Panc1 (cell line): Measurements from ENCODE around the gene PRKD2.

ENCODE experiments used
- SIN3A ChIP-seq: IDR thresholded peaks from 2 replicates; pipeline ENCODE4 v1.6.1; 2012; ENCODE audit warnings: low read depth, mild to moderate bottlenecking, low read length, moderate library complexity, borderline replicate concordance; ENCODE audit not compliant: insufficient read depth
- TCF7L2 ChIP-seq: IDR thresholded peaks from 2 replicates; pipeline ENCODE4 v1.6.1; 2011; ENCODE audit warnings: mild to moderate bottlenecking, low read depth, low read length, inconsistent platforms
- TF ChIP-seq, protein P1 (sequence below): fragments of 450-650 bp; IDR thresholded peaks from 2 replicates; pipeline ENCODE4 v1.5.1; 2017; ENCODE audit warnings: mild to moderate bottlenecking
- TF ChIP-seq, protein P2 (sequence below), 2 experiments: IDR thresholded peaks; 2 replicates each; pipeline ENCODE4 v1.6.1; 2011 to 2012; ENCODE audit warnings: low read depth in 2 of 2, control low read depth in 1 of 2, low read length in 1 of 2, mild to moderate bottlenecking in 1 of 2, moderate library complexity in 1 of 2; ENCODE audit not compliant: insufficient read depth in 1 of 2

DNA sequence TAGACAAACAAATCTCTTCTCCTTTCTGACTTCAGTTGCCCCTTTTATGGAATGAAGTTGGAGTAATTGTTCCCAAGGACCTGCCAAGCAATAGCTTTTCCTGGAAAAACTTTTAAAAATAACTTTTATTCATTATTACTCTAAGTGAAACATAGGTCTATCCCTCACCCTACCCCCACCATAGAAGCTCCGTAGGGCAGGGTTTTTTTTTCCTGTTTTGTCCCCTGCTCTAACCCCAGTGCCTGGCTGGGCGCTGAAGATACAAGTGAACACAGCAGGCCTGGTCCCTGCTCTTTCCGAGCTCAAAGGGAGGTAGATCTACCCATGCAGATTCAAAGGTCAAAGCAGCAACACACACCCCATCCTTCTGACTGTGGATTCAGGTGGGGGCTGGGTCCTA is 72.2 kb downstream of the PRKD2 start:
- TF ChIP-seq, protein P1, sequence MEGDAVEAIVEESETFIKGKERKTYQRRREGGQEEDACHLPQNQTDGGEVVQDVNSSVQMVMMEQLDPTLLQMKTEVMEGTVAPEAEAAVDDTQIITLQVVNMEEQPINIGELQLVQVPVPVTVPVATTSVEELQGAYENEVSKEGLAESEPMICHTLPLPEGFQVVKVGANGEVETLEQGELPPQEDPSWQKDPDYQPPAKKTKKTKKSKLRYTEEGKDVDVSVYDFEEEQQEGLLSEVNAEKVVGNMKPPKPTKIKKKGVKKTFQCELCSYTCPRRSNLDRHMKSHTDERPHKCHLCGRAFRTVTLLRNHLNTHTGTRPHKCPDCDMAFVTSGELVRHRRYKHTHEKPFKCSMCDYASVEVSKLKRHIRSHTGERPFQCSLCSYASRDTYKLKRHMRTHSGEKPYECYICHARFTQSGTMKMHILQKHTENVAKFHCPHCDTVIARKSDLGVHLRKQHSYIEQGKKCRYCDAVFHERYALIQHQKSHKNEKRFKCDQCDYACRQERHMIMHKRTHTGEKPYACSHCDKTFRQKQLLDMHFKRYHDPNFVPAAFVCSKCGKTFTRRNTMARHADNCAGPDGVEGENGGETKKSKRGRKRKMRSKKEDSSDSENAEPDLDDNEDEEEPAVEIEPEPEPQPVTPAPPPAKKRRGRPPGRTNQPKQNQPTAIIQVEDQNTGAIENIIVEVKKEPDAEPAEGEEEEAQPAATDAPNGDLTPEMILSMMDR, result no peak
- TF ChIP-seq, protein P2, sequence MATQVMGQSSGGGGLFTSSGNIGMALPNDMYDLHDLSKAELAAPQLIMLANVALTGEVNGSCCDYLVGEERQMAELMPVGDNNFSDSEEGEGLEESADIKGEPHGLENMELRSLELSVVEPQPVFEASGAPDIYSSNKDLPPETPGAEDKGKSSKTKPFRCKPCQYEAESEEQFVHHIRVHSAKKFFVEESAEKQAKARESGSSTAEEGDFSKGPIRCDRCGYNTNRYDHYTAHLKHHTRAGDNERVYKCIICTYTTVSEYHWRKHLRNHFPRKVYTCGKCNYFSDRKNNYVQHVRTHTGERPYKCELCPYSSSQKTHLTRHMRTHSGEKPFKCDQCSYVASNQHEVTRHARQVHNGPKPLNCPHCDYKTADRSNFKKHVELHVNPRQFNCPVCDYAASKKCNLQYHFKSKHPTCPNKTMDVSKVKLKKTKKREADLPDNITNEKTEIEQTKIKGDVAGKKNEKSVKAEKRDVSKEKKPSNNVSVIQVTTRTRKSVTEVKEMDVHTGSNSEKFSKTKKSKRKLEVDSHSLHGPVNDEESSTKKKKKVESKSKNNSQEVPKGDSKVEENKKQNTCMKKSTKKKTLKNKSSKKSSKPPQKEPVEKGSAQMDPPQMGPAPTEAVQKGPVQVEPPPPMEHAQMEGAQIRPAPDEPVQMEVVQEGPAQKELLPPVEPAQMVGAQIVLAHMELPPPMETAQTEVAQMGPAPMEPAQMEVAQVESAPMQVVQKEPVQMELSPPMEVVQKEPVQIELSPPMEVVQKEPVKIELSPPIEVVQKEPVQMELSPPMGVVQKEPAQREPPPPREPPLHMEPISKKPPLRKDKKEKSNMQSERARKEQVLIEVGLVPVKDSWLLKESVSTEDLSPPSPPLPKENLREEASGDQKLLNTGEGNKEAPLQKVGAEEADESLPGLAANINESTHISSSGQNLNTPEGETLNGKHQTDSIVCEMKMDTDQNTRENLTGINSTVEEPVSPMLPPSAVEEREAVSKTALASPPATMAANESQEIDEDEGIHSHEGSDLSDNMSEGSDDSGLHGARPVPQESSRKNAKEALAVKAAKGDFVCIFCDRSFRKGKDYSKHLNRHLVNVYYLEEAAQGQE (IDR thresholded peaks at IDR 0.05; ENCODE audit: insufficient read depth in 1 of 2, low read depth in 2 of 2, low read length in 1 of 2), result no peak
- TF ChIP-seq TCF7L2 (no peak), SIN3A (no peak)
